Testis (tissue), 3 donors: Measurements from ENCODE around the gene CSH2. TPM values are rescaled to one million over a fixed set of nuclear protein-coding genes. Genes with fewer than 3 reads are reported as not detected.

ENCODE experiments used
- DNase-seq: peaks from one replicate; pipeline ENCODE4 v3.0.0-alpha.2; 2019
- H3K27ac ChIP-seq, 2 donors: fragments of 200-600 bp; sonication (generic); one replicate each; pipeline ENCODE4 v1.5.1; 2019
- H3K27me3 ChIP-seq: fragments of 200-600 bp; sonication (generic); one replicate; pipeline ENCODE4 v1.5.1; 2019
- H3K36me3 ChIP-seq: fragments of 200-600 bp; sonication (generic); one replicate; pipeline ENCODE4 v1.5.1; 2017; ENCODE audit warnings: low read depth; ENCODE audit errors: missing control alignments
- H3K4me1 ChIP-seq: fragments of 200-600 bp; sonication (generic); one replicate; pipeline ENCODE4 v1.5.1; 2019
- H3K4me3 ChIP-seq, 2 donors: fragments of 200-600 bp; sonication (generic); one replicate each; pipeline ENCODE4 v1.5.1; 2017 to 2019
- H3K9me3 ChIP-seq: fragments of 200-600 bp; sonication (generic); one replicate; pipeline ENCODE4 v1.5.1; 2017
- CTCF ChIP-seq, 3 experiments: fragments of 450-650 bp in 2 of 3; fragments of 200-600 bp in 1 of 3; sonication (generic) in 1 of 3; IDR thresholded peaks; one replicate each; pipeline ENCODE4 v1.5.1; 2016 to 2019; ENCODE audit warnings: antibody characterized with exemption in 3 of 3, mild to moderate bottlenecking in 2 of 3, moderate library complexity in 1 of 3
- POLR2A ChIP-seq: fragments of 450-650 bp; IDR thresholded peaks from one replicate; pipeline ENCODE4 v1.6.1; 2017; ENCODE audit warnings: antibody characterized with exemption, mild to moderate bottlenecking, moderate library complexity
- WGBS, 2 donors: methylation state at CpG; one replicate each; pipeline ENCODE4 v1.1.5; 2018; 5-methylcytosine and 5-hydroxymethylcytosine counted together
- intact Hi-C: fragments of 100-400 bp; cut with DNase I; formaldehyde crosslinking; loops from one replicate; pipeline ENCODE4 v1.15.1; 2023; ENCODE audit warnings: low total_unique reads
- polyA plus RNA-seq: library from polyadenylated mRNA; stranded (reverse); fragments of 350-450 nt; fragmentation: Illumina TruSeq; extraction: RNeasy Lipid Tissue Mini Kit (QIAGEN cat#74804); gene quantifications from one replicate; pipeline ENCODE4 v1.2.3, GENCODE V29; 2014; ENCODE audit warnings: low read depth, low replicate concordance; ENCODE audit not compliant: insufficient read depth
- total RNA-seq, 2 donors: library from RNA; depleted of rRNA; stranded (reverse); fragments of >200 nt; gene quantifications; one replicate each; pipeline ENCODE4 v1.2.3, GENCODE V29; 2016

Gene CSH2
- total and polyA plus RNA-seq, 3 donors from 2014 or later: 0.47 TPM; not detected in 2

DNA sequence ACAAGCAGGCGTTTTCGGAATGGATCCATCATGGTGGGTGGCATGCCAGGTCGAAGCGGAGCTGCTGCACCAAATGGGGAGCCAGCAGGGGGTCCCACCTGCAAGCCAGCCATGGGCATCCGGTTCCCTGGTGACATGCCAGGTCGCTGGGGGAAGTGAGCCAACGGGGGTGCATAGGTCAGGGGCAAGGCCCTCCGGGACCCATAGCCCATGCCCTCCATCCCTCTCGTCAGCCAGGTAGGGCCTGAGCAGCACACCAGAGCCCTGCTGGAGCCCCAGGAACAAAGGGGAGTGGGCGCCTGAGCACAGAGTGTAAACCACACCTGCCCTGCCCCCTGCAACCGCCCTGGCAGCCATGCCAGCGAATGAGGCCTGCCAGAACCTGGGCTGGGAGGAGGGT, 36.0 kb downstream of the CSH2 start:
- 85 to 86% methylated on average over 4 to 12 of the region's 12 CpGs for WGBS, 2 donors

DNA sequence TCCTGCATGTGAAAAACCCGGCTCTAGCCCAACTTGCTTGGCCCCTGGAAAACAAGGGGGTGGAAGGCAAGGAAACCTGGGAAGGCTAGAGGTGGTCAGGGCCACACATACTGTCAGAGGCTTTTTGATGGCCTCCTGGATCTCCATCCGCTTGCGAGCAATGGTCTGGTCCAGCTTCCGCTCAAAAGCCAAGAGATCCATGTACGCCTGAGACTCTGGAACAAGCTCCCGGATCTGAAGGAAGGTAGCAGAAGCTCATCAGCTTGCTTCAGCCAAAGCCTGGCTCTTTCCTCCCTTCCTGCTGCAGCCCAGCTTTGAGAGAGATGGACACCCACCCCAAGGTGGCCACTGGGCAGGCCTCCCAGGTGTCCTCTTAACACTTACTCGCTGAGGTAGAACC, 36.7 kb downstream of the CSH2 start:
- TF ChIP-seq POLR2A (no peak), CTCF (IDR thresholded peaks at IDR 0.05) (no peak)
- no peak for DNase-seq
- peak overlapping the region in 1 of 2 donors; percentile 97 for H3K27ac ChIP-seq
- no peak overlapping the region for H3K4me3 ChIP-seq
- no peaks in the 10 kb centered on the region for H3K27me3 ChIP-seq
- 91 to 98% methylated on average over 7 of the region's 7 CpGs for WGBS, 2 donors
- H3K9me3 ChIP-seq: no peaks in the 10 kb centered on the region
- H3K4me1 ChIP-seq: peaks cover 43% of the 10 kb centered on the region
- intact Hi-C loops: no loop called here
- H3K36me3 ChIP-seq: no peaks in the 10 kb centered on the region

More for the DNA sequence above, 36.0 kb downstream of the CSH2 start:
- no peak for TF ChIP-seq CTCF (IDR thresholded peaks at IDR 0.05)
- TF ChIP-seq POLR2A: no peak
- Histone ChIP-seq H3K27me3 (no peaks in the 10 kb centered on the region), H3K4me3 (no peak overlapping the region), H3K27ac (peak overlapping the region; percentile 69 to 97), H3K4me1 (peaks cover 43% of the 10 kb centered on the region), H3K36me3 (no peaks in the 10 kb centered on the region), H3K9me3 (no peaks in the 10 kb centered on the region)
- intact Hi-C loops: no loop called here
- DNase-seq: no peak

DNA sequence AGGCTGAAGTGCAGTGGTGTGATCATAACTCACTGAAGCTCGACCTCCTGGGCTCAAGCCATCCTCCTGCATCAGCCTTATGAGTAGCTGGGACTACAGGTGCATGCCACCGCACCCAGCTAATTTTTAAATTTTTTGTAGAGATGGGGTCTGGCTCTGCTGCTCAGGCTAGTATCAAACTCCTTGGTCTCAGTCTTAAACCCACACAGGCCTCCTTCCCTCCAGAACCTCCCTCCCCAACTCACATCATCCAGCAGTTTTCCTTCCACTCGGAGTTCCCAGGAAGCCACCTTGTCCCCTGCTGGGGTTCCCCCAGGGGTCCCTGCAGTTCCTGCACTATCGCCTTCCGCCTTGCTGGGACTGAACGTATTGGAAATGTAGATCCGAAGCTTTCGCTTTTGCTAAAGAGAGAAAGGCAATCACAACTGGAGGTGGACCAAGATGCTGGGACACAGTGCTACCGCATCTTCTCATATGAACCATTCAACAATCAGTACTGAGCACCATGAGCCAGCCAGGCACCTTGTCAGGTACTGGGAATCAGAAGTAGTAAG, 38.2 kb downstream of the CSH2 start:
- 90% methylated on average over 9 of the region's 9 CpGs for WGBS, 2 donors
- H3K27me3 ChIP-seq: no peaks in the 10 kb centered on the region
- H3K27ac ChIP-seq: no peak overlapping the region
- no peaks in the 10 kb centered on the region for H3K36me3 ChIP-seq
- TF ChIP-seq POLR2A: no peak
- no peak for TF ChIP-seq CTCF (IDR thresholded peaks at IDR 0.05)
- no peaks in the 10 kb centered on the region for H3K9me3 ChIP-seq
- intact Hi-C loops: no loop called here
- no peak for DNase-seq
- no peak overlapping the region for H3K4me3 ChIP-seq
- H3K4me1 ChIP-seq: peaks cover 30% of the 10 kb centered on the region

- no peak overlapping the region for H3K27ac ChIP-seq
- DNase-seq: peak; percentile 80
- no peaks in the 10 kb centered on the region for H3K36me3 ChIP-seq
- H3K4me1 ChIP-seq: peaks cover 23% of the 10 kb centered on the region
- intact Hi-C loops: no loop called here
- H3K9me3 ChIP-seq: no peaks in the 10 kb centered on the region
- no peak overlapping the region for H3K4me3 ChIP-seq
- no peaks in the 10 kb centered on the region for H3K27me3 ChIP-seq
- 45 to 46% methylated on average over 7 to 13 of the region's 13 CpGs for WGBS, 2 donors
- TF ChIP-seq CTCF (IDR thresholded peaks at IDR 0.05) (peak; percentile 16 to 37 (median 33)), POLR2A (no peak)
Measured at GRCh38 chr17:63834431-63835166, 38.9 kb downstream of the CSH2 start.
